Mesendoderm (in vitro differentiated cells): ENCODE data around the gene CREB1.

Experiments
- DNase-seq: peaks from one replicate; pipeline ENCODE4 v3.0.0; 2013
- H2AK5ac ChIP-seq: 2 replicates; pipeline ENCODE4 v1.6.1; 2013; ENCODE audit warnings: low read length, inconsistent platforms
- H2BK120ac ChIP-seq: 2 replicates; pipeline ENCODE4 v1.6.1; 2013; ENCODE audit warnings: low read depth, mild to moderate bottlenecking, low read length, moderate library complexity, mixed read lengths
- H2BK15ac ChIP-seq: replicated peaks from 2 replicates; pipeline ENCODE4 v1.6.1; 2013; ENCODE audit warnings: low read depth, mild to moderate bottlenecking, moderate library complexity
- H2BK5ac ChIP-seq: 2 replicates; pipeline ENCODE4 v1.6.1; 2013; ENCODE audit warnings: low read length, inconsistent platforms
- H3K18ac ChIP-seq: 2 replicates; pipeline ENCODE4 v1.6.1; 2013; ENCODE audit warnings: mild to moderate bottlenecking, low read length, mixed read lengths
- H3K23ac ChIP-seq: one replicate; pipeline ENCODE4 v1.6.1; 2013; ENCODE audit warnings: low read length
- H3K27ac ChIP-seq: 2 replicates; pipeline ENCODE4 v1.5.1; 2013; ENCODE audit warnings: low read depth, mild to moderate bottlenecking, inconsistent platforms, low read length, moderate library complexity
- H3K27me3 ChIP-seq: 2 replicates; pipeline ENCODE4 v1.6.1; 2013; ENCODE audit warnings: low read length, control low read depth, mild to moderate bottlenecking, inconsistent platforms; ENCODE audit not compliant: insufficient read depth, poor library complexity
- H3K36me3 ChIP-seq: 2 replicates; pipeline ENCODE4 v1.6.1; 2013; ENCODE audit warnings: low read length, inconsistent platforms; ENCODE audit not compliant: control insufficient read depth, insufficient read depth
- H3K4ac ChIP-seq: one replicate; pipeline ENCODE4 v1.6.1; 2013; ENCODE audit warnings: low read depth, mild to moderate bottlenecking, low read length, moderate library complexity
- H3K4me1 ChIP-seq: 2 replicates; pipeline ENCODE4 v1.6.1; 2013; ENCODE audit warnings: low read depth, low read length, inconsistent platforms; ENCODE audit not compliant: control insufficient read depth
- H3K4me2 ChIP-seq: 2 replicates; pipeline ENCODE4 v1.6.1; 2013; ENCODE audit warnings: low read length
- H3K4me3 ChIP-seq: 2 replicates; pipeline ENCODE4 v1.5.1; 2013; ENCODE audit warnings: mild to moderate bottlenecking, low read length
- H3K56ac ChIP-seq: one replicate; pipeline ENCODE4 v1.6.1; 2013; ENCODE audit warnings: low read length
- H3K79me1 ChIP-seq: 2 replicates; pipeline ENCODE4 v1.6.1; 2013; ENCODE audit warnings: low read length, inconsistent platforms
- H3K79me2 ChIP-seq: 2 replicates; pipeline ENCODE4 v1.6.1; 2013; ENCODE audit warnings: mild to moderate bottlenecking, low read length; ENCODE audit not compliant: control insufficient read depth, insufficient read depth
- H3K9ac ChIP-seq: 2 replicates; pipeline ENCODE4 v1.6.1; 2013; ENCODE audit warnings: low read length, inconsistent platforms
- H4K5ac ChIP-seq: one replicate; pipeline ENCODE4 v1.6.1; 2013; ENCODE audit warnings: low read length
- H4K8ac ChIP-seq: one replicate; pipeline ENCODE4 v1.6.1; 2013; ENCODE audit warnings: low read depth, mild to moderate bottlenecking, control low read depth, low read length, moderate library complexity
- WGBS: extraction: QIAGEN DNeasy Blood & Tissue Kit; methylation state at CpG from one replicate; pipeline ENCODE4 v1.1.7; 2013; ENCODE audit warnings: low lambda C conversion rate, missing lambda C conversion rate; ENCODE audit not compliant: insufficient coverage; ENCODE audit errors: extremely low coverage; 5-methylcytosine and 5-hydroxymethylcytosine counted together

The CREB1 gene

DNA sequence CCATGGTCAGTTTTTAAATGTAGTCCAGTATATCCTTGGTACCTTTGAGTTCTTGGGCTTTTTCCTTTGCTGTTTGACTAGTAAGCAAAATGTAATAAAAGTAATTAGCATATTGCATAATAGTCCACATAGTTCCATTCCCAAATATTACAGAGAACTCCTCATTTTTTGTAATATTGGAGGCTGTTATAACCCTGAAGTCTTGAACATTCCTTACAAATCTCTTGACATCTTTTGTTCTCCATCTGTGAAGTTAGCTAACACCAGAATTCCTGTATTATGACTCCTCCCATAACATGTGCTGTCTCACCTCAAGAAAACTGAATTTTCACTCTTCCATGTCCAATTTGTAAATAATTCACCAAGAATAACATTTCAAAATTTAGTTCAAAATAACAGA is 17.1 kb downstream of the CREB1 start:
- Histone ChIP-seq H2AK5ac (no peak overlapping the region), H3K27me3 (no peaks in the 10 kb centered on the region), H4K5ac (no peak overlapping the region), H3K4ac (no peak overlapping the region), H3K4me3 (no peak overlapping the region), H2BK15ac (no peak overlapping the region), H2BK120ac (no peak overlapping the region), H3K18ac (no peak overlapping the region), H3K79me1 (peaks cover 2% of the 10 kb centered on the region), H3K4me1 (no peaks in the 10 kb centered on the region), H3K23ac (no peak overlapping the region), H3K27ac (no peak overlapping the region), H4K8ac (no peak overlapping the region), H3K56ac (no peak overlapping the region), H3K79me2 (peaks cover 60% of the 10 kb centered on the region), H3K4me2 (no peak overlapping the region), H2BK5ac (no peak overlapping the region), H3K36me3 (no peaks in the 10 kb centered on the region), H3K9ac (no peak overlapping the region)
- no peak for DNase-seq

DNA sequence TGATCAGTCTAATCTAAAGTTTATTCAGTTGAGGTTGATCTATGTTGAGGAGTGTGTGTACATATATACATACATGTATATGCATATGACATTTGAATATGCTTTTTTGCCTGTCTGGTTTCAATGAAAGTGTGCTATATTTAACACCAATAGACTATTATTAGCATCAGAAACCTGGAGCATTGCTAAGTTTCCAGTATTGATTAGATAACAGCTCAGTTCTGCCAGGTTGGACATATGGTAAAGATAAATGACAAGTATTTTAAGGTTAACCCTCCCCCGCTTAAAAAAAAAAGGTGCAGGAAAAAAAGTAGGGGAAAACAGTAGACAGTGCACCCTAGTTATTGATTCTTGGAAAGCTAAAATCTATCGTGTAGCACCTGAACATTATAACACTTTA is 19.4 kb downstream of the CREB1 start:
- H2BK5ac ChIP-seq, result no peak overlapping the region
- H3K4me3 ChIP-seq, result no peak overlapping the region
- no peak overlapping the region for H2BK15ac ChIP-seq
- H3K9ac ChIP-seq, result no peak overlapping the region
- H3K4me2 ChIP-seq, result no peak overlapping the region
- no peak overlapping the region for H2BK120ac ChIP-seq
- no peaks in the 10 kb centered on the region for H3K27me3 ChIP-seq
- H3K18ac ChIP-seq, result no peak overlapping the region
- no peak overlapping the region for H4K8ac ChIP-seq
- H4K5ac ChIP-seq, result no peak overlapping the region
- peaks cover 2% of the 10 kb centered on the region for H3K79me1 ChIP-seq
- no peak overlapping the region for H3K27ac ChIP-seq
- WGBS, result no CpG with 5 or more reads among the region's 2 CpGs
- H2AK5ac ChIP-seq, result no peak overlapping the region
- no peaks in the 10 kb centered on the region for H3K36me3 ChIP-seq
- no peaks in the 10 kb centered on the region for H3K4me1 ChIP-seq
- no peak overlapping the region for H3K23ac ChIP-seq
- no peak overlapping the region for H3K4ac ChIP-seq
- DNase-seq, result no peak
- peaks cover 45% of the 10 kb centered on the region for H3K79me2 ChIP-seq
- H3K56ac ChIP-seq, result no peak overlapping the region

DNA sequence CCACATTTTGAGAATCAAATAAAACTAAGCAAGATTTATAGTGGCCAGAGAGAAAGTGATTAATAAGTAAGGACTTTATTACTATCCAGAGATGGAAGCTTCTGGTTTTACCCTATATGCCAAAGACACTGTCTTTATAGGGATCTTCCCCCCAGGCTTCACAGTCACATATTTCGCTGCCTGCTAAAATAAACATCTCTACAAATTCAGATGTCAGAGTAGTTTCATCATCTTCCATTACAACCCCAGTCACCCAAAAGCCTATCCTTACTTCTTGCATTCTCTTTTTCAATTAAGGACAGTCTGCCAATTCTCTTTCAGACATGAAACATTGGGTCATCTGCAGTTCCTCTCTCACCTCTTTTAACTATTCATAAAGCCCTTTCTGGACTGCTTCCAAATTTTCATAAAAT is 28.3 kb downstream of the CREB1 start:
- H3K4ac ChIP-seq, result no peak overlapping the region
- no peak overlapping the region for H2AK5ac ChIP-seq
- peaks cover 5% of the 10 kb centered on the region for H3K79me2 ChIP-seq
- no peak overlapping the region for H3K4me2 ChIP-seq
- H3K18ac ChIP-seq, result no peak overlapping the region
- H4K5ac ChIP-seq, result no peak overlapping the region
- no peak overlapping the region for H2BK5ac ChIP-seq
- WGBS, result no CpG with 5 or more reads among the region's 1 CpG
- H3K79me1 ChIP-seq, result peaks cover 2% of the 10 kb centered on the region
- no peak overlapping the region for H2BK15ac ChIP-seq
- peak; percentile 4 for DNase-seq
- H4K8ac ChIP-seq, result no peak overlapping the region
- H3K27me3 ChIP-seq, result no peaks in the 10 kb centered on the region
- no peak overlapping the region for H2BK120ac ChIP-seq
- H3K36me3 ChIP-seq, result peaks cover 3% of the 10 kb centered on the region
- no peaks in the 10 kb centered on the region for H3K4me1 ChIP-seq
- no peak overlapping the region for H3K23ac ChIP-seq
- H3K9ac ChIP-seq, result no peak overlapping the region
- H3K27ac ChIP-seq, result no peak overlapping the region
- H3K4me3 ChIP-seq, result no peak overlapping the region
- no peak overlapping the region for H3K56ac ChIP-seq

DNA sequence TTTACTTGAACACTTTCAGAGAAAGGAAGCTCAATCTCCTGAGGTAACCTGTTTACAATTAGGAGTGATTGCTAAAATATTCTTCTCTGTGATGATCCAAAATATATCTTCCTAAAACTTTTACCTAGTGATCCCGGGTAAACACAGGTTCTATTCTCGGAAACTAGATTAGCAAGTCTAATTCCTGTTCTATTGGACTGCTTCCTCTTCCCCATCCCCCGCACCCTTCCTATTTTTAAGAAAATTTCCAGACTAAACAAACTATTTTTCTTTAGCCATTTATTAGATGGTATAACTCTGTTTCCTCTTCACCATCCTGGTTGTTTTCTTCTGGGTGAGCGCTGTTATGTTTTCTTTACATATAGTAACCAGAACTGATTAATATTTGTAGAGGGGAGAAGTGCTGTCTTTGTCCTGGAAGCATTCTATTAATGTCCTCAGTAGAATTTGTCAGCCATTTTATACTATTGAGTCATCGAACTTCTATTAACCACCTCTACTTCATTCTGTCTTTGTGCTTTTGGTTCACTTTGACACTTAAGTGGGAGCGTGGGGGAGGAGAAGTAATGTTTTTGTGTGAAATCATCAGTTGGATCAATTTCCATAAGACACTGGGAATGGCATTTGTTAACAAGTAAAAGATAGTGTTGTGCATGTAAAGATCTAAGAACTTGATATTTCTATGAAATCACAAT is 31.8 kb downstream of the CREB1 start:
- Histone ChIP-seq H3K4ac (no peak overlapping the region), H4K5ac (no peak overlapping the region), H3K18ac (no peak overlapping the region), H3K56ac (no peak overlapping the region), H3K79me1 (peaks cover 2% of the 10 kb centered on the region), H3K79me2 (no peaks in the 10 kb centered on the region), H3K27me3 (no peaks in the 10 kb centered on the region), H2BK5ac (no peak overlapping the region), H4K8ac (no peak overlapping the region), H3K23ac (no peak overlapping the region), H3K27ac (no peak overlapping the region), H2AK5ac (no peak overlapping the region), H3K4me3 (no peak overlapping the region), H3K4me1 (no peaks in the 10 kb centered on the region), H3K4me2 (no peak overlapping the region), H3K9ac (no peak overlapping the region), H2BK120ac (no peak overlapping the region), H2BK15ac (no peak overlapping the region), H3K36me3 (peaks cover 3% of the 10 kb centered on the region)
- no peak for DNase-seq
- no CpG with 5 or more reads among the region's 6 CpGs for WGBS

DNA sequence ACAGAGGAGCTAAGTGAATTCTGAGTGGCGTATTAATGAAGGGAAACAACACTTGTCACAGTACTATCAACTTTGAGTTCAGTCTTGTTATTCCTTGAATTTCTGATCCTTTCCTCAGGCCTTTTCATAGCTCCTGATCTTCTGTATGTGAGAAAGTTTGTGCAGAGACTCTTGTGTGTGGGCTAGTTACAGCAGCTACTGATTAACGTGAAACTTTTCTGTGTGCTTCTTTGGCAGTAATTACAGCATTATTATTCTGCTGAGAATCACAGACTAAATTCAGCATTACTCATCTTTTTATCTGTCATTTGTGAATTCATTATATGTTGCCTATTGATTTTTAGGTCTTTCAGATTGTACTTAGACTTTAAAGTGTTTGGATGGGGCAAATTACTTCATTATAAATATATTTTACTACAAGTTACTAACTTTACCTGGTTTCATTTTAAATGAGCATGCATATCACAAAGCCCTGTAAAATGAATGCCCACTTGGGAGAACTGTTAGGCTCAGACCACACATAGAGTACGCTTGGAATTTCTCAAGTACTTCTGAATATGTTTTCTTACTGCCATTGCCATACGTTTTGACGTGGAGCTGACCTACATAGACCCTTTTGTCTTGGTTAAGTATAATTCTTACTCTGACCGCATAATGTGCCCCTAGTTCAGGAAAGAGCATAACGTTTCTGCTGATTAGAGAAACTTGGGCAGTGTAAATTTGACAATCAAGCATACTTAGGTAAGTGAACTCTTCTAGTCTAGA is 36.2 kb downstream of the CREB1 start:
- H3K79me2 ChIP-seq, result no peaks in the 10 kb centered on the region
- H3K56ac ChIP-seq, result no peak overlapping the region
- no peak overlapping the region for H3K4me3 ChIP-seq
- no peak overlapping the region for H3K27ac ChIP-seq
- no peak for DNase-seq
- WGBS, result no CpG with 5 or more reads among the region's 7 CpGs
- no peaks in the 10 kb centered on the region for H3K79me1 ChIP-seq
- no peak overlapping the region for H3K4me2 ChIP-seq
- no peak overlapping the region for H2BK5ac ChIP-seq
- H3K18ac ChIP-seq, result no peak overlapping the region
- no peaks in the 10 kb centered on the region for H3K27me3 ChIP-seq
- H3K36me3 ChIP-seq, result peaks cover 1% of the 10 kb centered on the region
- H2BK15ac ChIP-seq, result no peak overlapping the region
- H4K8ac ChIP-seq, result no peak overlapping the region
- H3K23ac ChIP-seq, result no peak overlapping the region
- no peaks in the 10 kb centered on the region for H3K4me1 ChIP-seq
- H3K4ac ChIP-seq, result no peak overlapping the region
- H4K5ac ChIP-seq, result no peak overlapping the region
- H2AK5ac ChIP-seq, result no peak overlapping the region
- no peak overlapping the region for H2BK120ac ChIP-seq
- no peak overlapping the region for H3K9ac ChIP-seq

DNA sequence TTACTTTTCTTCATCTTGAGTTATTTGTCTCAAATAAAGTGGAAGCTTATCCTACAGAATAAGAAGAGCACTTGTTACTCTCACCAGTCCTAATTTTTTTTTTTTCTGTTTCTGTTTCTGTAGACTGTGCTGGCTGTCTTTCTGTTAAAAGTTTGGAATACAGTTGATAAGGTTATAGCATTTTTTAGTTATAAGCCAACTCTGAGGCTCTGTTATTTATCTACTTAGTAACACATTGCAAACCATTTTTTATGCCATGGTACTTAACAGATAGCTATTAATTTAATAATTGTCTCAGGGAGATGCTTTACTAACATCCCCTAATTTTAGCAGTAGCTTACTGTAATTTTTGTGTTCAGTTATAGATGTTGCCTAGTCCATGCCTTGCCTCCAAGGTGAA is 37.9 kb downstream of the CREB1 start:
- Histone ChIP-seq H3K36me3 (peaks cover 1% of the 10 kb centered on the region), H3K56ac (no peak overlapping the region)

More for the DNA sequence above, 37.9 kb downstream of the CREB1 start:
- H2BK5ac ChIP-seq, result no peak overlapping the region
- no peaks in the 10 kb centered on the region for H3K79me1 ChIP-seq
- H3K4me2 ChIP-seq, result no peak overlapping the region
- H4K5ac ChIP-seq, result no peak overlapping the region
- no peak overlapping the region for H3K9ac ChIP-seq
- no peak overlapping the region for H3K18ac ChIP-seq
- no peak overlapping the region for H2BK120ac ChIP-seq
- H3K23ac ChIP-seq, result no peak overlapping the region
- no peaks in the 10 kb centered on the region for H3K27me3 ChIP-seq
- no peak for DNase-seq
- H3K27ac ChIP-seq, result no peak overlapping the region
- no peaks in the 10 kb centered on the region for H3K4me1 ChIP-seq
- H2AK5ac ChIP-seq, result no peak overlapping the region
- no peak overlapping the region for H3K4ac ChIP-seq
- H3K79me2 ChIP-seq, result no peaks in the 10 kb centered on the region
- no peak overlapping the region for H2BK15ac ChIP-seq
- H3K4me3 ChIP-seq, result no peak overlapping the region
- H4K8ac ChIP-seq, result no peak overlapping the region
